ENCODE data around the gene PSME1. TPM values are rescaled to one million over a fixed set of nuclear protein-coding genes. Genes with fewer than 3 reads are reported as not detected.

The PSME1 gene
- total and polyA plus RNA-seq, 4 donors: 125 to 311 (median 239) TPM

GRCh38 chr14:24123424-24124417 is 12.3 kb upstream of the PSME1 start:
- WGBS, 2 donors: 87 to 91% methylated on average over 9 of the region's 9 CpGs
- ATAC-seq (ENCODE audit: insufficient read depth, low FRiP score): no peak
- Histone ChIP-seq H3K4me1 (ENCODE audit: control insufficient read depth in 5 of 5, insufficient read depth in 5 of 5, low read length in 5 of 5) (no peaks in the 10 kb centered on the region), H3K4me3 (no peak overlapping the region), H3K9ac (ENCODE audit: insufficient read depth in 1 of 2, low read length in 2 of 2) (no peak overlapping the region), H3K9me3 (ENCODE audit: control insufficient read depth in 4 of 4, insufficient read depth in 3 of 4, low read length in 3 of 4) (no peaks in the 10 kb centered on the region), H3K27me3 (ENCODE audit: control insufficient read depth in 3 of 3, insufficient read depth in 3 of 3, low read length in 2 of 3) (no peaks in the 10 kb centered on the region), H3K36me3 (ENCODE audit: control insufficient read depth in 4 of 4, insufficient read depth in 4 of 4, low read length in 4 of 4) (peaks cover 18 to 44% (median 24%) of the 10 kb centered on the region in 4 donors), H3K27ac (ENCODE audit: low read depth in 1 of 2, low read length in 1 of 2) (no peak overlapping the region)
- TF ChIP-seq CTCF (IDR thresholded peaks at IDR 0.05; ENCODE audit: control extremely low read depth, extremely low read depth): no peak
- DNase-seq: no peak

- no peak for TF ChIP-seq CTCF (IDR thresholded peaks at IDR 0.05; ENCODE audit: control extremely low read depth, extremely low read depth)
- Histone ChIP-seq H3K4me1 (ENCODE audit: control insufficient read depth in 5 of 5, insufficient read depth in 5 of 5, low read length in 5 of 5) (peaks cover 0 to 5% (median 4%) of the 10 kb centered on the region in 5 donors), H3K4me3 (no peak overlapping the region), H3K27ac (ENCODE audit: low read depth in 1 of 2, low read length in 1 of 2) (no peak overlapping the region), H3K9ac (ENCODE audit: insufficient read depth in 1 of 2, low read length in 2 of 2) (no peak overlapping the region), H3K36me3 (ENCODE audit: control insufficient read depth in 4 of 4, insufficient read depth in 4 of 4, low read length in 4 of 4) (peaks cover 3 to 17% (median 7%) of the 10 kb centered on the region in 4 donors), H3K9me3 (ENCODE audit: control insufficient read depth in 4 of 4, insufficient read depth in 3 of 4, low read length in 3 of 4) (no peaks in the 10 kb centered on the region), H3K27me3 (ENCODE audit: control insufficient read depth in 3 of 3, insufficient read depth in 3 of 3, low read length in 2 of 3) (no peaks in the 10 kb centered on the region)
- no peak for DNase-seq
- ATAC-seq (ENCODE audit: insufficient read depth, low FRiP score): no peak
Observed at GRCh38 chr14:24126939-24127338, 9.1 kb upstream of the PSME1 start.

GRCh38 chr14:24127673-24128072 is 8.3 kb upstream of the PSME1 start:
- DNase-seq: no peak
- no peaks in the 10 kb centered on the region for H3K27me3 ChIP-seq (ENCODE audit: control insufficient read depth in 3 of 3, insufficient read depth in 3 of 3, low read length in 2 of 3)
- TF ChIP-seq CTCF (IDR thresholded peaks at IDR 0.05; ENCODE audit: control extremely low read depth, extremely low read depth): no peak
- 93 to 94% methylated on average over 2 of the region's 2 CpGs for WGBS, 2 donors
- peaks cover 0 to 14% (median 5%) of the 10 kb centered on the region in 4 donors for H3K36me3 ChIP-seq (ENCODE audit: control insufficient read depth in 4 of 4, insufficient read depth in 4 of 4, low read length in 4 of 4)
- no peak overlapping the region for H3K4me3 ChIP-seq
- H3K27ac ChIP-seq (ENCODE audit: low read depth in 1 of 2, low read length in 1 of 2): no peak overlapping the region
- no peak for ATAC-seq (ENCODE audit: insufficient read depth, low FRiP score)
- no peaks in the 10 kb centered on the region for H3K9me3 ChIP-seq (ENCODE audit: control insufficient read depth in 4 of 4, insufficient read depth in 3 of 4, low read length in 3 of 4)
- no peak overlapping the region for H3K9ac ChIP-seq (ENCODE audit: insufficient read depth in 1 of 2, low read length in 2 of 2)
- H3K4me1 ChIP-seq (ENCODE audit: control insufficient read depth in 5 of 5, insufficient read depth in 5 of 5, low read length in 5 of 5): peaks cover 0 to 5% (median 4%) of the 10 kb centered on the region in 5 donors
